H1 (cell line): ENCODE data around the gene PBX1. TPM values are rescaled to one million over a fixed set of nuclear protein-coding genes. Genes with fewer than 3 reads are reported as not detected.

Experiments
- CTCF ChIA-PET: fragments of 300-600 bp; sonication (Branson Sonifier 250); formaldehyde crosslinking; loops from one replicate; lab custom pipeline; 2021; ENCODE audit not compliant: partially characterized antibody; lab: Charles Lee
- POLR2A ChIA-PET: fragments of 300-600 bp; sonication (Branson Sonifier 250); formaldehyde crosslinking; loops from one replicate; lab custom pipeline; 2021; ENCODE audit warnings: inconsistent platforms; ENCODE audit not compliant: partially characterized antibody; lab: Charles Lee
- DNase-seq, 2 experiments: peaks; one replicate each; pipeline versions ENCODE4 v3.0.0 to v3.0.0-alpha.2; 2010 to 2022; ENCODE audit warnings: low spot score in 2 of 2, low read depth in 1 of 2, mixed read lengths in 1 of 2
- FAIRE-seq: peaks from 2 replicates; lab custom pipeline; 2011; peaks lifted over from hg19 to GRCh38; lab: Jason Lieb, UNC
- H2AFZ ChIP-seq: 2 replicates; pipeline ENCODE4 v1.8.1; 2012; ENCODE audit warnings: low read length, inconsistent platforms
- H2AK5ac ChIP-seq: 2 replicates; pipeline ENCODE4 v1.6.1; 2013; ENCODE audit warnings: low read depth, low read length
- H2BK120ac ChIP-seq: replicated peaks from 2 replicates; pipeline ENCODE3; 2013; ENCODE audit warnings: low read depth, low read length, inconsistent platforms
- H2BK12ac ChIP-seq: 2 replicates; pipeline ENCODE4 v1.6.1; 2013; ENCODE audit warnings: low read depth, low read length
- H2BK15ac ChIP-seq: 2 replicates; pipeline ENCODE4 v1.6.1; 2013; ENCODE audit warnings: low read length
- H2BK20ac ChIP-seq: 2 replicates; pipeline ENCODE4 v1.6.1; 2013; ENCODE audit warnings: low read length
- H2BK5ac ChIP-seq: 2 replicates; pipeline ENCODE4 v1.6.1; 2013; ENCODE audit warnings: low read depth, low read length
- H3K14ac ChIP-seq: 2 replicates; pipeline ENCODE4 v1.6.1; 2013; ENCODE audit warnings: inconsistent platforms; ENCODE audit not compliant: insufficient read length
- H3K18ac ChIP-seq: 2 replicates; pipeline ENCODE4 v1.6.1; 2013; ENCODE audit warnings: low read length; ENCODE audit errors: extremely low read depth
- H3K23ac ChIP-seq: 2 replicates; pipeline ENCODE4 v1.6.1; 2013; ENCODE audit warnings: inconsistent platforms; ENCODE audit not compliant: insufficient read length
- H3K23me2 ChIP-seq: 2 replicates; pipeline ENCODE4 v1.6.1; 2013; ENCODE audit warnings: low read depth, low read length
- H3K27ac ChIP-seq: 2 replicates; pipeline ENCODE4 v1.6.1; 2011; ENCODE audit warnings: low read depth, low read length, inconsistent platforms
- H3K27me3 ChIP-seq, 4 experiments: replicated peaks in 1 of 4; 1 replicate in 1 of 4; 2 replicates in 3 of 4; pipeline versions ENCODE4 v1.6.1 to v1.8.1; 2011 to 2013; ENCODE audit warnings: low read length in 3 of 4, mild to moderate bottlenecking in 3 of 4, inconsistent platforms in 2 of 4, mixed read lengths in 2 of 4, moderate library complexity in 1 of 4; ENCODE audit not compliant: control insufficient read depth in 3 of 4, insufficient read depth in 3 of 4; ENCODE audit errors: extremely low read depth in 1 of 4
- H3K36me3 ChIP-seq, 4 experiments: 2 replicates each; pipeline versions ENCODE4 v1.6.1 to v1.8.1; 2011 to 2013; ENCODE audit warnings: mild to moderate bottlenecking in 4 of 4, low read length in 3 of 4, moderate library complexity in 2 of 4, control low read depth in 1 of 4, inconsistent platforms in 1 of 4; ENCODE audit not compliant: insufficient read depth in 4 of 4, control insufficient read depth in 2 of 4
- H3K4ac ChIP-seq: replicated peaks from 2 replicates; pipeline ENCODE3; 2013; ENCODE audit warnings: low read length, low read depth, mixed read lengths, inconsistent platforms; ENCODE audit not compliant: insufficient read length
- H3K4me1 ChIP-seq, 4 experiments: replicated peaks in 1 of 4; 1 replicate in 1 of 4; 2 replicates in 3 of 4; pipeline versions ENCODE4 v1.6.1 to v1.8.1; 2011 to 2013; ENCODE audit warnings: low read length in 3 of 4, inconsistent platforms in 2 of 4, mixed read lengths in 1 of 4; ENCODE audit not compliant: insufficient read depth in 4 of 4, control insufficient read depth in 3 of 4
- H3K4me2 ChIP-seq, 2 experiments: 2 replicates each; pipeline versions ENCODE4 v1.6.1 to v1.8.1; 2011 to 2013; ENCODE audit warnings: low read depth in 2 of 2, low read length in 2 of 2, control low read depth in 1 of 2, inconsistent platforms in 1 of 2, mild to moderate bottlenecking in 1 of 2; ENCODE audit not compliant: insufficient read depth in 1 of 2
- H3K4me3 ChIP-seq, 4 experiments: fragments of 200-600, 300-600 bp in 1 of 4; sonication (generic), shearing (Covaris generic), sonication (Bioruptor Twin) in 1 of 4; 2 replicates each; pipeline versions ENCODE4 v1.5.1 to v1.8.1; 2011 to 2016; ENCODE audit warnings: low read length in 4 of 4, low read depth in 3 of 4, control low read depth in 2 of 4, inconsistent platforms in 2 of 4, mild to moderate bottlenecking in 2 of 4, mixed read lengths in 1 of 4, moderate library complexity in 1 of 4; ENCODE audit not compliant: insufficient read depth in 2 of 4; ENCODE audit errors: extremely low read depth in 1 of 4
- H3K56ac ChIP-seq: replicated peaks from 2 replicates; pipeline ENCODE3; 2013; ENCODE audit warnings: low read depth, mild to moderate bottlenecking, mixed read lengths, low read length, inconsistent platforms; ENCODE audit not compliant: insufficient read length
- H3K79me1 ChIP-seq: 2 replicates; pipeline ENCODE4 v1.6.1; 2013; ENCODE audit warnings: low read depth, low read length, control low read depth
- H3K79me2 ChIP-seq, 2 experiments: 2 replicates each; pipeline versions ENCODE4 v1.6.1 to v1.8.1; 2012 to 2013; ENCODE audit warnings: low read length in 2 of 2, mild to moderate bottlenecking in 2 of 2, inconsistent platforms in 1 of 2; ENCODE audit not compliant: insufficient read depth in 2 of 2, control insufficient read depth in 1 of 2
- H3K9ac ChIP-seq, 4 experiments: replicated peaks in 1 of 4; 1 replicate in 1 of 4; 2 replicates in 3 of 4; pipeline versions ENCODE4 v1.6.1 to v1.8.1; 2011 to 2013; ENCODE audit warnings: low read depth in 3 of 4, low read length in 3 of 4, control low read depth in 2 of 4, mild to moderate bottlenecking in 2 of 4, moderate library complexity in 2 of 4, inconsistent platforms in 1 of 4; ENCODE audit errors: extremely low read depth in 1 of 4
- H3K9me3 ChIP-seq, 2 experiments: 2 replicates each; pipeline versions ENCODE4 v1.6.1 to v1.8.1; 2012 to 2013; ENCODE audit warnings: mild to moderate bottlenecking in 2 of 2, moderate library complexity in 2 of 2, control low read depth in 1 of 2, inconsistent platforms in 1 of 2, low read depth in 1 of 2, low read length in 1 of 2, mixed read lengths in 1 of 2; ENCODE audit not compliant: insufficient read depth in 2 of 2
- H4K20me1 ChIP-seq, 2 experiments: replicated peaks in 1 of 2; 2 replicates each; pipeline versions ENCODE3 to v1.8.1; 2011 to 2013; ENCODE audit warnings: inconsistent platforms in 2 of 2, low read length in 2 of 2, mild to moderate bottlenecking in 1 of 2; ENCODE audit not compliant: insufficient read depth in 2 of 2, control insufficient read depth in 1 of 2
- H4K5ac ChIP-seq: 2 replicates; pipeline ENCODE4 v1.6.1; 2013; ENCODE audit warnings: low read length, low read depth, mixed read lengths, inconsistent platforms; ENCODE audit not compliant: insufficient read length
- H4K8ac ChIP-seq: 2 replicates; pipeline ENCODE4 v1.8.0; 2013; ENCODE audit warnings: mild to moderate bottlenecking, moderate library complexity, low read length, inconsistent platforms; ENCODE audit not compliant: insufficient read depth; ENCODE audit errors: extremely low read depth
- H4K91ac ChIP-seq: replicated peaks from 2 replicates; pipeline ENCODE3; 2013; ENCODE audit warnings: low read length, mixed read lengths, inconsistent platforms; ENCODE audit not compliant: insufficient read length
- CBX5 ChIP-seq: fragments of 300-800, 300-1000 bp; sonication (generic); IDR thresholded peaks from 2 replicates; pipeline ENCODE4 v1.7.1; 2016; ENCODE audit warnings: antibody characterized with exemption, low read length, low read depth
- E2F6 ChIP-seq: IDR thresholded peaks from 2 replicates; pipeline ENCODE4 v1.6.1; 2012; ENCODE audit warnings: inconsistent platforms
- EP300 ChIP-seq, 2 experiments: IDR thresholded peaks; 1 replicate in 1 of 2; 2 replicates in 1 of 2; pipeline ENCODE4 v1.6.1; 2011 to 2012; ENCODE audit warnings: low read depth in 2 of 2, low read length in 2 of 2, mild to moderate bottlenecking in 2 of 2, borderline replicate concordance in 1 of 2, inconsistent platforms in 1 of 2, moderate library complexity in 1 of 2
- FOSL1 ChIP-seq: IDR thresholded peaks from 2 replicates; pipeline ENCODE4 v1.6.1; 2011; ENCODE audit warnings: mild to moderate bottlenecking, low read depth, low read length, moderate library complexity; ENCODE audit not compliant: insufficient read depth
- KDM4A ChIP-seq: IDR thresholded peaks from one replicate; pipeline ENCODE4 v1.7.1; 2012; ENCODE audit warnings: low read depth, mild to moderate bottlenecking, moderate library complexity, low read length, inconsistent platforms; ENCODE audit not compliant: severe bottlenecking
- KDM5A ChIP-seq: fragments of 200-600 bp; IDR thresholded peaks from 2 replicates; pipeline ENCODE4 v1.7.1; 2012; ENCODE audit warnings: mild to moderate bottlenecking, low read length, inconsistent platforms, mixed read lengths
- MAFK ChIP-seq: IDR thresholded peaks from 2 replicates; pipeline ENCODE4 v1.6.1; 2012; ENCODE audit warnings: low read depth, mild to moderate bottlenecking, improper control_type of control experiment, low read length
- POLR2A ChIP-seq, 2 experiments: IDR thresholded peaks; 1 replicate in 1 of 2; 2 replicates in 1 of 2; pipeline ENCODE4 v1.6.1; 2011; ENCODE audit warnings: low read depth in 2 of 2, low read length in 2 of 2, mild to moderate bottlenecking in 2 of 2; ENCODE audit errors: control extremely low read depth in 1 of 2
- POLR2AphosphoS5 ChIP-seq: IDR thresholded peaks from 2 replicates; pipeline ENCODE4 v1.6.1; 2011; ENCODE audit warnings: low read depth, low read length
- POU5F1 ChIP-seq: IDR thresholded peaks from 2 replicates; pipeline ENCODE4 v1.6.1; 2011; ENCODE audit warnings: low read depth, mild to moderate bottlenecking, low read length, moderate library complexity
- RXRA ChIP-seq: IDR thresholded peaks from 2 replicates; pipeline ENCODE4 v1.6.1; 2011; ENCODE audit warnings: low read depth, mild to moderate bottlenecking, low read length, moderate library complexity; ENCODE audit not compliant: insufficient read depth
- SIRT6 ChIP-seq: IDR thresholded peaks from one replicate; pipeline ENCODE4 v1.7.1; 2012; ENCODE audit warnings: low read length, inconsistent platforms
- SIX5 ChIP-seq: IDR thresholded peaks from 2 replicates; pipeline ENCODE4 v1.6.1; 2011; ENCODE audit warnings: mild to moderate bottlenecking, low read depth, low read length
- SP2 ChIP-seq: IDR thresholded peaks from 2 replicates; pipeline ENCODE4 v1.6.1; 2012; ENCODE audit warnings: mild to moderate bottlenecking, low read length, inconsistent platforms
- WGBS, 2 experiments: shearing (Covaris generic) in 1 of 2; methylation state at CpG; one replicate each; pipeline versions ENCODE4 v1.1.6 to v1.1.7; 2013 to 2015; ENCODE audit warnings: low lambda C conversion rate in 2 of 2, mixed read lengths in 2 of 2, inconsistent platforms in 1 of 2, low coverage in 1 of 2, missing lambda C conversion rate in 1 of 2; ENCODE audit not compliant: insufficient replicate concordance in 2 of 2, insufficient coverage in 1 of 2, insufficient read length in 1 of 2; ENCODE audit errors: extremely low coverage in 1 of 2, missing lambda C conversion rate in 1 of 2; 5-methylcytosine and 5-hydroxymethylcytosine counted together
- polyA plus RNA-seq, 7 experiments: library from polyadenylated mRNA; depleted of rRNA in 3 of 7; stranded (reverse) in 5 of 7; unstranded in 2 of 7; fragments of >200 nt in 5 of 7; fragments of 200-250 nt in 2 of 7; gene quantifications; 1 replicate in 5 of 7; 2 replicates in 1 of 7; 4 replicates in 1 of 7; pipeline versions ENCODE4 v1.2.1 to v1.2.3, GENCODE V29; 2011 to 2013; ENCODE audit warnings: missing spikeins in 2 of 7, mixed read lengths in 2 of 7
- total RNA-seq: library from RNA; stranded (reverse); fragmentation: NEBNext Ultra II Directional; extraction: Animal tissue kit (Norgen Biotek cat#: 25700); gene quantifications from 2 replicates; pipeline ENCODE4 v1.2.1, GENCODE V29; 2021

PBX1 gene
- total and polyA plus RNA-seq, 2 of the 8 experiments (the other 6 are each of a cell fraction or from before 2014, with no cell fraction given): 87.4 to 124 TPM

GRCh38 chr1:164753521-164754077, 194.6 kb downstream of the PBX1 start:
- Histone ChIP-seq H4K8ac (no peak overlapping the region), H4K5ac (no peak overlapping the region), H2BK5ac (no peak overlapping the region), H3K4me3 (no peak overlapping the region), H2BK120ac (no peak overlapping the region), H3K56ac (no peak overlapping the region), H3K36me3 (no peaks in the 10 kb centered on the region), H3K79me2 (peaks cover 0 to 74% of the 10 kb centered on the region in 2 experiments; a peak in 3 of 4 replicates), H3K23me2 (no peaks in the 10 kb centered on the region; the same call in 1 of the 2 replicates), H3K9ac (no peak overlapping the region), H4K20me1 (peaks cover 0 to 8% of the 10 kb centered on the region in 2 experiments), H3K27me3 (no peaks in the 10 kb centered on the region), H2AFZ (no peak overlapping the region), H3K18ac (no peak overlapping the region), H3K9me3 (no peaks in the 10 kb centered on the region), H2AK5ac (no peak overlapping the region), H3K23ac (no peak overlapping the region), H3K14ac (no peak overlapping the region), H2BK15ac (no peak overlapping the region), H3K79me1 (peaks cover 3% of the 10 kb centered on the region), H3K4me1 (peaks cover 0 to 10% (median 7%) of the 10 kb centered on the region in 4 experiments; a peak in 5 of 7 replicates), H3K4ac (no peak overlapping the region), H2BK12ac (no peak overlapping the region), H2BK20ac (no peak overlapping the region), H3K27ac (no peak overlapping the region), H3K4me2 (no peak overlapping the region), H4K91ac (no peak overlapping the region)
- WGBS, 2 experiments: 89% methylated on average over 11 of the region's 11 CpGs; no CpG with 5 or more reads in 1 of the 2 experiments
- no peak for FAIRE-seq
- no peak for DNase-seq
- POLR2A ChIA-PET: no interaction called here
- CTCF ChIA-PET: no interaction called here
- TF ChIP-seq KDM5A (no peak), SIRT6 (no peak), RXRA (no peak), E2F6 (no peak), KDM4A (no peak), MAFK (no peak), SIX5 (no peak), CBX5 (no peak), FOSL1 (no peak), EP300 (IDR thresholded peaks at IDR 0.05; ENCODE audit: borderline replicate concordance in 1 of 2, low read depth in 2 of 2, low read length in 2 of 2) (no peak), POU5F1 (no peak), POLR2A (IDR thresholded peaks at IDR 0.05; ENCODE audit: control extremely low read depth in 1 of 2, low read depth in 2 of 2, low read length in 2 of 2) (no peak), SP2 (no peak), POLR2AphosphoS5 (no peak)
